Common myeloid progenitor, CD34-positive (primary cell): Measurements from ENCODE around the gene OR8D2.

Experiments
- CTCF ChIA-PET: fragments of 350-600 bp; sonication (Branson Sonifier 250); formaldehyde crosslinking; loops from one replicate; lab custom pipeline; 2021; ENCODE audit warnings: antibody characterized with exemption; lab: Charles Lee
- POLR2A ChIA-PET: fragments of 350-600 bp; sonication (Branson Sonifier 250); formaldehyde crosslinking; loops from one replicate; lab custom pipeline; 2021; ENCODE audit warnings: antibody characterized with exemption; lab: Charles Lee
- DNase-seq, 3 donors: peaks; one replicate each; pipeline versions ENCODE4 v3.0.0 to v3.0.0-alpha.2; 2013
- H3K27ac ChIP-seq, 2 experiments: 1 replicate in 1 of 2; 2 replicates in 1 of 2; pipeline ENCODE4 v1.7.0; 2013; ENCODE audit warnings: inconsistent platforms in 2 of 2, low read length in 2 of 2, mild to moderate bottlenecking in 2 of 2, low read depth in 1 of 2, moderate library complexity in 1 of 2; ENCODE audit not compliant: severe bottlenecking in 2 of 2, insufficient read depth in 1 of 2, poor library complexity in 1 of 2
- H3K27me3 ChIP-seq, 5 experiments: replicated peaks in 2 of 5; 1 replicate in 3 of 5; 2 replicates in 2 of 5; pipeline versions ENCODE4 v1.6.1 to v1.7.0; 2013; ENCODE audit warnings: low read length in 4 of 5, mild to moderate bottlenecking in 2 of 5, moderate library complexity in 2 of 5, inconsistent platforms in 1 of 5; ENCODE audit not compliant: insufficient read depth in 5 of 5, control insufficient read depth in 4 of 5
- H3K36me3 ChIP-seq, 4 experiments: 1 replicate in 2 of 4; 2 replicates in 2 of 4; pipeline versions ENCODE4 v1.6.1 to v1.7.0; 2013; ENCODE audit warnings: low read length in 3 of 4, control low read depth in 1 of 4, mild to moderate bottlenecking in 1 of 4; ENCODE audit not compliant: control insufficient read depth in 4 of 4, insufficient read depth in 4 of 4
- H3K4me1 ChIP-seq, 4 experiments: 1 replicate in 3 of 4; 2 replicates in 1 of 4; pipeline versions ENCODE4 v1.6.1 to v1.7.1; 2013; ENCODE audit warnings: low read length in 3 of 4, mild to moderate bottlenecking in 3 of 4, control low read depth in 1 of 4, inconsistent platforms in 1 of 4, moderate library complexity in 1 of 4; ENCODE audit not compliant: control insufficient read depth in 4 of 4, insufficient read depth in 4 of 4; ENCODE audit errors: control extremely low read depth in 1 of 4
- H3K4me3 ChIP-seq, 7 experiments: 1 replicate in 4 of 7; 2 replicates in 3 of 7; pipeline versions ENCODE4 v1.5.1 to v1.7.0; 2013; ENCODE audit warnings: mild to moderate bottlenecking in 7 of 7, low read length in 6 of 7, moderate library complexity in 6 of 7, inconsistent platforms in 2 of 7, low read depth in 2 of 7, control low read depth in 1 of 7; ENCODE audit not compliant: insufficient read depth in 4 of 7, control insufficient read depth in 1 of 7; ENCODE audit errors: extremely low read depth in 1 of 7
- H3K9me3 ChIP-seq, 5 experiments: 1 replicate in 4 of 5; 2 replicates in 1 of 5; pipeline versions ENCODE4 v1.6.1 to v1.7.1; 2013; ENCODE audit warnings: low read length in 4 of 5, mild to moderate bottlenecking in 2 of 5, inconsistent platforms in 1 of 5, low read depth in 1 of 5, moderate library complexity in 1 of 5; ENCODE audit not compliant: control insufficient read depth in 4 of 5, insufficient read depth in 2 of 5; ENCODE audit errors: control extremely low read depth in 1 of 5
- WGBS: methylation state at CpG from one replicate; pipeline ENCODE4 v1.1.5; 2013; ENCODE audit not compliant: insufficient coverage; 5-methylcytosine and 5-hydroxymethylcytosine counted together

Gene OR8D2

GRCh38 chr11:124311269-124311668 is 8.7 kb downstream of the OR8D2 start:
- ChIA-PET CTCF (no interaction called here), POLR2A (no interaction called here)
- no peaks in the 10 kb centered on the region for H3K9me3 ChIP-seq
- H3K27ac ChIP-seq = no peak overlapping the region
- H3K4me1 ChIP-seq = no peaks in the 10 kb centered on the region
- no peak overlapping the region for H3K4me3 ChIP-seq
- 100% methylated on average over 1 of the region's 5 CpGs for WGBS
- peaks cover 0 to 2% (median 0%) of the 10 kb centered on the region in 5 experiments for H3K27me3 ChIP-seq
- H3K36me3 ChIP-seq = no peaks in the 10 kb centered on the region
- DNase-seq = no peak

- Histone ChIP-seq H3K27ac (no peak overlapping the region), H3K4me3 (no peak overlapping the region), H3K36me3 (no peaks in the 10 kb centered on the region), H3K27me3 (peaks cover 0 to 2% (median 0%) of the 10 kb centered on the region in 5 experiments), H3K4me1 (no peaks in the 10 kb centered on the region), H3K9me3 (no peaks in the 10 kb centered on the region)
- ChIA-PET POLR2A (no interaction called here), CTCF (no interaction called here)
- no peak for DNase-seq
Observed at GRCh38 chr11:124310721-124311120, 9.3 kb downstream of the OR8D2 start.

- CTCF ChIA-PET = interaction anchor here (1.2 kb wide), 1 partner anchor 185 kb away, joined by 4 read pairs; no protein-coding TSS in a partner anchor
- no peak for DNase-seq
- no peaks in the 10 kb centered on the region for H3K9me3 ChIP-seq
- no peak overlapping the region for H3K27ac ChIP-seq
- H3K4me1 ChIP-seq = no peaks in the 10 kb centered on the region
- POLR2A ChIA-PET = no interaction called here
- no peak overlapping the region for H3K4me3 ChIP-seq
- no peaks in the 10 kb centered on the region for H3K36me3 ChIP-seq
- no peaks in the 10 kb centered on the region for H3K27me3 ChIP-seq
Observed at GRCh38 chr11:124307093-124307492, 12.9 kb downstream of the OR8D2 start.

GRCh38 chr11:124302347-124303125 is 17.5 kb downstream of the OR8D2 start:
- Histone ChIP-seq H3K36me3 (no peaks in the 10 kb centered on the region), H3K9me3 (peaks cover 0 to 2% (median 0%) of the 10 kb centered on the region in 5 experiments), H3K27ac (no peak overlapping the region), H3K27me3 (no peaks in the 10 kb centered on the region), H3K4me3 (no peak overlapping the region), H3K4me1 (no peaks in the 10 kb centered on the region)
- ChIA-PET POLR2A (no interaction called here), CTCF (no interaction called here)
- no peak for DNase-seq
- WGBS = 91% methylated on average over 1 of the region's 3 CpGs

- Histone ChIP-seq H3K4me3 (no peak overlapping the region), H3K4me1 (no peaks in the 10 kb centered on the region), H3K36me3 (no peaks in the 10 kb centered on the region), H3K27ac (no peak overlapping the region), H3K27me3 (no peaks in the 10 kb centered on the region), H3K9me3 (peaks cover 0 to 2% (median 0%) of the 10 kb centered on the region in 5 experiments)
- no peak for DNase-seq
- ChIA-PET POLR2A (no interaction called here), CTCF (interaction anchor here (1.2 kb wide), 1 partner anchor 21 kb away, joined by 3 read pairs; no protein-coding TSS in a partner anchor)
- WGBS = 100% methylated on average over 2 of the region's 3 CpGs
Observed at GRCh38 chr11:124301548-124301947, 18.4 kb downstream of the OR8D2 start.

- 100% methylated on average over 1 of the region's 4 CpGs for WGBS
- POLR2A ChIA-PET = no interaction called here
- Histone ChIP-seq H3K27me3 (no peaks in the 10 kb centered on the region), H3K27ac (no peak overlapping the region), H3K4me3 (no peak overlapping the region), H3K36me3 (no peaks in the 10 kb centered on the region), H3K9me3 (peaks cover 0 to 2% (median 0%) of the 10 kb centered on the region in 5 experiments), H3K4me1 (peaks cover 0 to 6% (median 0%) of the 10 kb centered on the region in 4 experiments)
- DNase-seq = no peak
- CTCF ChIA-PET = no interaction called here
Observed at GRCh38 chr11:124297921-124298320, 22.1 kb downstream of the OR8D2 start.

GRCh38 chr11:124296016-124296415 is 24.0 kb downstream of the OR8D2 start:
- Histone ChIP-seq H3K27ac (no peak overlapping the region), H3K4me3 (no peak overlapping the region), H3K27me3 (no peaks in the 10 kb centered on the region), H3K4me1 (peaks cover 0 to 6% (median 0%) of the 10 kb centered on the region in 4 experiments), H3K36me3 (no peaks in the 10 kb centered on the region), H3K9me3 (peaks cover 0 to 2% (median 0%) of the 10 kb centered on the region in 5 experiments)
- DNase-seq = no peak
- POLR2A ChIA-PET = no interaction called here
- CTCF ChIA-PET = no interaction called here
